ENCODE data around the gene POPDC3.

DNA sequence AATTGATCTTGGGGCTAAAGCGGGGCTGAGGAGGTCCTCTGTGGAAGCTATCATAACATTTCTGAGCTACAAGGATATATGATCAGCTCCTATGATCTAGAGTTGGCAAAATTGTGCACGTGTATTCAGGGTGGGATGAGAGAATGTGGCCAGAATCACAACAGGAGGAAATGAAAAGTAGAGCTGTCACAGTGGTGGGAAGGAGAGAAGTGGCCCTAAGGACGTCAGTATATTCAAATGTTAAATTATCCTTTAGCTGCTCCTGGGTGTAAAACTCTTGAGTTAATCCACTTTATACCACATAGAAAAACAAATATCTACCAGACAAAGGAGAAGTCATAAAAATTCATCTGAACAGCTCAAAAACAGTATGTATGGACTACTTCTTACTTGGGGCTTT lies 14.8 kb upstream of the POPDC3 start:
- TF ChIP-seq, protein P1, sequence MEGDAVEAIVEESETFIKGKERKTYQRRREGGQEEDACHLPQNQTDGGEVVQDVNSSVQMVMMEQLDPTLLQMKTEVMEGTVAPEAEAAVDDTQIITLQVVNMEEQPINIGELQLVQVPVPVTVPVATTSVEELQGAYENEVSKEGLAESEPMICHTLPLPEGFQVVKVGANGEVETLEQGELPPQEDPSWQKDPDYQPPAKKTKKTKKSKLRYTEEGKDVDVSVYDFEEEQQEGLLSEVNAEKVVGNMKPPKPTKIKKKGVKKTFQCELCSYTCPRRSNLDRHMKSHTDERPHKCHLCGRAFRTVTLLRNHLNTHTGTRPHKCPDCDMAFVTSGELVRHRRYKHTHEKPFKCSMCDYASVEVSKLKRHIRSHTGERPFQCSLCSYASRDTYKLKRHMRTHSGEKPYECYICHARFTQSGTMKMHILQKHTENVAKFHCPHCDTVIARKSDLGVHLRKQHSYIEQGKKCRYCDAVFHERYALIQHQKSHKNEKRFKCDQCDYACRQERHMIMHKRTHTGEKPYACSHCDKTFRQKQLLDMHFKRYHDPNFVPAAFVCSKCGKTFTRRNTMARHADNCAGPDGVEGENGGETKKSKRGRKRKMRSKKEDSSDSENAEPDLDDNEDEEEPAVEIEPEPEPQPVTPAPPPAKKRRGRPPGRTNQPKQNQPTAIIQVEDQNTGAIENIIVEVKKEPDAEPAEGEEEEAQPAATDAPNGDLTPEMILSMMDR (IDR thresholded peaks at IDR 0.05): no peak
- TF ChIP-seq, protein P2, sequence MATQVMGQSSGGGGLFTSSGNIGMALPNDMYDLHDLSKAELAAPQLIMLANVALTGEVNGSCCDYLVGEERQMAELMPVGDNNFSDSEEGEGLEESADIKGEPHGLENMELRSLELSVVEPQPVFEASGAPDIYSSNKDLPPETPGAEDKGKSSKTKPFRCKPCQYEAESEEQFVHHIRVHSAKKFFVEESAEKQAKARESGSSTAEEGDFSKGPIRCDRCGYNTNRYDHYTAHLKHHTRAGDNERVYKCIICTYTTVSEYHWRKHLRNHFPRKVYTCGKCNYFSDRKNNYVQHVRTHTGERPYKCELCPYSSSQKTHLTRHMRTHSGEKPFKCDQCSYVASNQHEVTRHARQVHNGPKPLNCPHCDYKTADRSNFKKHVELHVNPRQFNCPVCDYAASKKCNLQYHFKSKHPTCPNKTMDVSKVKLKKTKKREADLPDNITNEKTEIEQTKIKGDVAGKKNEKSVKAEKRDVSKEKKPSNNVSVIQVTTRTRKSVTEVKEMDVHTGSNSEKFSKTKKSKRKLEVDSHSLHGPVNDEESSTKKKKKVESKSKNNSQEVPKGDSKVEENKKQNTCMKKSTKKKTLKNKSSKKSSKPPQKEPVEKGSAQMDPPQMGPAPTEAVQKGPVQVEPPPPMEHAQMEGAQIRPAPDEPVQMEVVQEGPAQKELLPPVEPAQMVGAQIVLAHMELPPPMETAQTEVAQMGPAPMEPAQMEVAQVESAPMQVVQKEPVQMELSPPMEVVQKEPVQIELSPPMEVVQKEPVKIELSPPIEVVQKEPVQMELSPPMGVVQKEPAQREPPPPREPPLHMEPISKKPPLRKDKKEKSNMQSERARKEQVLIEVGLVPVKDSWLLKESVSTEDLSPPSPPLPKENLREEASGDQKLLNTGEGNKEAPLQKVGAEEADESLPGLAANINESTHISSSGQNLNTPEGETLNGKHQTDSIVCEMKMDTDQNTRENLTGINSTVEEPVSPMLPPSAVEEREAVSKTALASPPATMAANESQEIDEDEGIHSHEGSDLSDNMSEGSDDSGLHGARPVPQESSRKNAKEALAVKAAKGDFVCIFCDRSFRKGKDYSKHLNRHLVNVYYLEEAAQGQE (IDR thresholded peaks at IDR 0.05; ENCODE audit: insufficient read depth in 1 of 2, low read depth in 2 of 2, low read length in 1 of 2): no peak
- no peak for TF ChIP-seq POLR2AphosphoS5 (IDR thresholded peaks at IDR 0.05; ENCODE audit: low read depth, low read length)

All from Panc1 (cell line).